ENCODE data around the gene CFL1. TPM values are rescaled to one million over a fixed set of nuclear protein-coding genes. Genes with fewer than 3 reads are reported as not detected.

The CFL1 gene
- total and polyA plus RNA-seq, 10 of the 15 experiments (the other 5 are each of a cell fraction or from before 2014, with no cell fraction given) = 164 to 2,994 (median 1,500) TPM

- Histone ChIP-seq H3K27ac (ENCODE audit: control insufficient read depth, insufficient read depth) (no peak overlapping the region), H3K4me3 (no peak overlapping the region), H3K9ac (ENCODE audit: control insufficient read depth, insufficient read depth, low read length) (no peak overlapping the region), H3K27me3 (replicated peaks in 1 of 2; ENCODE audit: control insufficient read depth in 2 of 2, insufficient read depth in 2 of 2, low read length in 1 of 2) (no peaks in the 10 kb centered on the region), H4K20me1 (ENCODE audit: control insufficient read depth, insufficient read depth) (peaks cover 24% of the 10 kb centered on the region), H3K36me3 (ENCODE audit: control insufficient read depth in 2 of 2, insufficient read depth in 2 of 2, low read length in 1 of 2) (peaks cover 32 to 41% of the 10 kb centered on the region in 2 experiments; a peak in 3 of 4 replicates), H3K4me2 (ENCODE audit: control insufficient read depth, insufficient read depth) (no peak overlapping the region), H3K4me1 (ENCODE audit: control insufficient read depth, insufficient read depth, low read length) (peaks cover 10% of the 10 kb centered on the region), H3K9me3 (replicated peaks; ENCODE audit: control insufficient read depth, insufficient read depth, low read length) (peaks cover 2% of the 10 kb centered on the region; the same call in 2 of the 3 replicates), H2AFZ (ENCODE audit: control insufficient read depth, low read depth, low read length) (no peak overlapping the region), H3K79me2 (ENCODE audit: control insufficient read depth, insufficient read depth, low read length) (peaks cover 31% of the 10 kb centered on the region)
- in situ Hi-C loops (cut with MboI) = loop anchor here (25.0 kb wide), 1 partner anchor 1615 kb away; the partner anchor contains the start of genes DNAJC4, FKBP2, NUDT22 and PPP1R14B
- POLR2A ChIA-PET = interaction anchor here (1.1 kb wide), 1 partner anchor 8 kb away, joined by 3 read pairs; the partner anchor contains the start of gene MUS81
- intact Hi-C loops (cut with micrococcal nuclease; ENCODE audit: unreplicated experiment) = no loop called here
- BruUV-seq (replicated peaks) = no TSS peak
- DNase-seq (ENCODE audit: low read depth, low spot score) (no peak), FAIRE-seq (no peak), ATAC-seq (peak; percentile 3)
- RAD21 ChIA-PET (ENCODE audit: unreplicated experiment) = interaction anchor here (1.2 kb wide), 1 partner anchor 32 kb away, joined by 4 read pairs; no protein-coding TSS in a partner anchor
- CTCF ChIA-PET = interaction anchor here (0.9 to 3.8 kb wide), 7 partner anchors 12 to 146 kb away, joined by 3 to 17 read pairs (median 3); partner anchors contain the start of gene FIBP
- SMC1A ChIA-PET (ENCODE audit: uncharacterized antibody, unreplicated experiment) = interaction anchor here (1.0 kb wide), 1 partner anchor 32 kb away, joined by 3 read pairs; no protein-coding TSS in a partner anchor
- WGBS (ENCODE audit: insufficient coverage, insufficient replicate concordance, low lambda C conversion rate, missing lambda C conversion rate) = 79% methylated on average over 10 of the region's 10 CpGs
- TF ChIP-seq BHLHE40 (IDR thresholded peaks at IDR 0.05; ENCODE audit: borderline replicate concordance in 1 of 2, low read depth in 2 of 2, low read length in 1 of 2) (no peak), GABPA (IDR thresholded peaks at IDR 0.05; ENCODE audit: low read depth) (no peak), WRNIP1 (IDR thresholded peaks at IDR 0.05; ENCODE audit: borderline replicate concordance, low read depth, low read length) (no peak), ZBTB4 (CRISPR knock-in tag; IDR thresholded peaks at IDR 0.05) (no peak), ZBTB33 (IDR thresholded peaks at IDR 0.05) (no peak), POU2F2 (IDR thresholded peaks at IDR 0.05; ENCODE audit: borderline replicate concordance, low read depth, low read length) (no peak; the same call in 2 of the 3 replicates), NR2C1 (IDR thresholded peaks at IDR 0.05) (no peak), SPI1 (IDR thresholded peaks at IDR 0.05; ENCODE audit: borderline replicate concordance, insufficient read depth, low read depth, low read length) (no peak; the same call in 1 of the 2 replicates), SP1 (IDR thresholded peaks at IDR 0.05; ENCODE audit: low read depth, low read length) (no peak), PBX3 (IDR thresholded peaks at IDR 0.05; ENCODE audit: insufficient replicate concordance, low read depth, low read length) (no peak), ZNF592 (IDR thresholded peaks at IDR 0.05) (no peak)
Measured at GRCh38 chr11:65851811-65852507, 6.0 kb downstream of the CFL1 start.

Data from GM12878 (cell line).